AG04450 (cell line): ENCODE data around the gene ALS2CL. TPM values are rescaled to one million over a fixed set of nuclear protein-coding genes. Genes with fewer than 3 reads are reported as not detected.

ENCODE experiments used
- CTCF ChIA-PET: fragments of 300-600, 350-600 bp; formaldehyde crosslinking; extraction: SDS; loops from one replicate; lab custom pipeline; 2022; ENCODE audit warnings: antibody characterized with exemption, inconsistent platforms; lab: Charles Lee
- POLR2A ChIA-PET: fragments of 350-600 bp; formaldehyde crosslinking; extraction: SDS; loops from one replicate; lab custom pipeline; 2021; ENCODE audit warnings: antibody characterized with exemption, inconsistent platforms; lab: Yijun Ruan, JAX
- DNase-seq: peaks from one replicate; pipeline ENCODE4 v3.0.0-alpha.2; 2011; ENCODE audit warnings: low read depth, low spot score
- H3K27ac ChIP-seq: one replicate; pipeline ENCODE4 v1.5.1; 2012; ENCODE audit warnings: low read depth, low read length, control low read depth
- H3K27me3 ChIP-seq: one replicate; pipeline ENCODE4 v1.6.0; 2012; ENCODE audit warnings: low read length; ENCODE audit not compliant: control insufficient read depth, insufficient read depth
- H3K4me3 ChIP-seq: 2 replicates; pipeline ENCODE4 v1.5.1; 2011; ENCODE audit warnings: mild to moderate bottlenecking, low read depth, low read length, control low read depth
- H3K9me3 ChIP-seq: 2 replicates; pipeline ENCODE4 v1.5.1; 2012; ENCODE audit warnings: low read length; ENCODE audit not compliant: control insufficient read depth, insufficient read depth
- CTCF ChIP-seq: IDR thresholded peaks from 2 replicates; pipeline ENCODE4 v1.5.1; 2011; ENCODE audit warnings: low read depth, low read length, control low read depth, inconsistent platforms
- polyA plus RNA-seq: library from polyadenylated mRNA; depleted of rRNA; stranded (reverse); fragments of >200 nt; gene quantifications from 2 replicates; pipeline ENCODE4 v1.2.3, GENCODE V29; 2011

Gene ALS2CL
- polyA plus RNA-seq, 1 experiment: 0.89 TPM

GRCh38 chr3:46627078-46627477 is 66.4 kb downstream of the ALS2CL start:
- H3K4me3 ChIP-seq: no peak overlapping the region
- no peak overlapping the region for H3K27ac ChIP-seq
- peaks cover 7% of the 10 kb centered on the region for H3K27me3 ChIP-seq
- no peak for DNase-seq
- H3K9me3 ChIP-seq: no peaks in the 10 kb centered on the region
- ChIA-PET POLR2A (no interaction called here), CTCF (interaction anchor here (1.2 to 7.6 kb wide), 3 partner anchors 102 to 164 kb away, joined by 3 to 129 read pairs (median 3); no protein-coding TSS in a partner anchor)
- TF ChIP-seq CTCF: no peak

- POLR2A ChIA-PET: no interaction called here
Observed at GRCh38 chr3:46626039-46626438, 67.4 kb downstream of the ALS2CL start.

GRCh38 chr3:46624975-46625490 is 68.4 kb downstream of the ALS2CL start:
- POLR2A ChIA-PET: no interaction called here
- no peak for TF ChIP-seq CTCF

More at GRCh38 chr3:46626039-46626438, 67.4 kb downstream of the ALS2CL start:
- DNase-seq: no peak
- H3K27ac ChIP-seq: no peak overlapping the region
- H3K4me3 ChIP-seq: no peak overlapping the region
- TF ChIP-seq CTCF: no peak
- no peaks in the 10 kb centered on the region for H3K9me3 ChIP-seq
- H3K27me3 ChIP-seq: peaks cover 8% of the 10 kb centered on the region
- CTCF ChIA-PET: interaction anchor here (2.4 kb wide), 1 partner anchor 137 kb away, joined by 26 read pairs; no protein-coding TSS in a partner anchor

GRCh38 chr3:46624533-46624932 is 68.9 kb downstream of the ALS2CL start:
- H3K27me3 ChIP-seq: peaks cover 8% of the 10 kb centered on the region
- no peak for DNase-seq
- H3K9me3 ChIP-seq: no peaks in the 10 kb centered on the region
- no peak overlapping the region for H3K27ac ChIP-seq
- CTCF ChIA-PET: interaction anchor here (2.4 kb wide), 1 partner anchor 136 kb away, joined by 26 read pairs; no protein-coding TSS in a partner anchor
- POLR2A ChIA-PET: interaction anchor here (0.6 kb wide), 1 partner anchor 390 kb away, joined by 5 read pairs; no protein-coding TSS in a partner anchor
- TF ChIP-seq CTCF: no peak
- H3K4me3 ChIP-seq: no peak overlapping the region

More at GRCh38 chr3:46624975-46625490, 68.4 kb downstream of the ALS2CL start:
- no peak for DNase-seq
- H3K27me3 ChIP-seq: peaks cover 8% of the 10 kb centered on the region
- no peak overlapping the region for H3K4me3 ChIP-seq
- H3K9me3 ChIP-seq: no peaks in the 10 kb centered on the region
- H3K27ac ChIP-seq: no peak overlapping the region
- CTCF ChIA-PET: interaction anchor here (2.4 kb wide), 1 partner anchor 136 kb away, joined by 26 read pairs; no protein-coding TSS in a partner anchor
